WTC11 (cell line): ENCODE results near the gene ZNF451.

Source experiments
- ATF1 ChIP-seq: sonication (generic); formaldehyde crosslinking; IDR thresholded peaks from 2 replicates; pipeline ENCODE4 v1.8.1; 2023; ENCODE audit warnings: mild to moderate bottlenecking, moderate library complexity, missing genetic modification reagents
- CREB1 ChIP-seq: sonication (generic); formaldehyde crosslinking; IDR thresholded peaks from 2 replicates; pipeline ENCODE4 v1.8.0; 2023; ENCODE audit warnings: mild to moderate bottlenecking, missing genetic modification reagents
- ELF4 ChIP-seq: sonication (generic); formaldehyde crosslinking; IDR thresholded peaks from 2 replicates; pipeline ENCODE4 v1.8.1; 2022; ENCODE audit warnings: low read depth, mild to moderate bottlenecking, moderate library complexity, missing genetic modification reagents
- ESRRA ChIP-seq: sonication (generic); formaldehyde crosslinking; IDR thresholded peaks from 2 replicates; pipeline ENCODE4 v1.8.1; 2022; ENCODE audit warnings: mild to moderate bottlenecking, missing genetic modification reagents, borderline replicate concordance
- GTF2I ChIP-seq: fragments of 250-450 bp; sonication (Bioruptor Pico); conservative IDR thresholded peaks from 2 replicates; pipeline ENCODE4 v1.4.0; 2021; ENCODE audit warnings: mild to moderate bottlenecking
- KAT7 ChIP-seq: sonication (generic); formaldehyde crosslinking; IDR thresholded peaks from 2 replicates; pipeline ENCODE4 v1.8.1; 2023; ENCODE audit warnings: missing genetic modification reagents, mild to moderate bottlenecking, borderline replicate concordance
- RORB ChIP-seq: fragments of 250-450 bp; sonication (Bioruptor Pico); IDR thresholded peaks from 2 replicates; pipeline ENCODE4 v1.9.0; 2021; ENCODE audit warnings: mild to moderate bottlenecking
- SP1 ChIP-seq: sonication (generic); formaldehyde crosslinking; conservative IDR thresholded peaks from 2 replicates; pipeline ENCODE4 v1.8.1; 2022; ENCODE audit warnings: missing genetic modification reagents
- TEAD4 ChIP-seq: sonication (generic); formaldehyde crosslinking; IDR thresholded peaks from 2 replicates; pipeline ENCODE4 v1.8.0; 2022; ENCODE audit warnings: mild to moderate bottlenecking, missing genetic modification reagents
- ZNF138 ChIP-seq: sonication (generic); formaldehyde crosslinking; conservative IDR thresholded peaks from 2 replicates; pipeline ENCODE4 v1.8.1; 2022; ENCODE audit warnings: mild to moderate bottlenecking, moderate library complexity, missing genetic modification reagents
- ZNF232 ChIP-seq: sonication (generic); formaldehyde crosslinking; IDR thresholded peaks from 2 replicates; pipeline ENCODE4 v1.8.0; 2022; ENCODE audit warnings: mild to moderate bottlenecking, missing genetic modification reagents
- TF ChIP-seq, protein P1 (sequence below): fragments of 200-600 bp; IDR thresholded peaks from 2 replicates; pipeline ENCODE4 v1.8.0; 2022; ENCODE audit warnings: antibody characterized with exemption
- TF ChIP-seq, protein P2 (sequence below): sonication (generic); formaldehyde crosslinking; IDR thresholded peaks from 2 replicates; pipeline ENCODE4 v1.8.0; 2022; ENCODE audit warnings: mild to moderate bottlenecking, missing genetic modification reagents
- TF ChIP-seq, protein P3 (sequence below): sonication (generic); formaldehyde crosslinking; IDR thresholded peaks from 2 replicates; pipeline ENCODE4 v1.8.1; 2023; ENCODE audit warnings: mild to moderate bottlenecking, missing genetic modification reagents

DNA sequence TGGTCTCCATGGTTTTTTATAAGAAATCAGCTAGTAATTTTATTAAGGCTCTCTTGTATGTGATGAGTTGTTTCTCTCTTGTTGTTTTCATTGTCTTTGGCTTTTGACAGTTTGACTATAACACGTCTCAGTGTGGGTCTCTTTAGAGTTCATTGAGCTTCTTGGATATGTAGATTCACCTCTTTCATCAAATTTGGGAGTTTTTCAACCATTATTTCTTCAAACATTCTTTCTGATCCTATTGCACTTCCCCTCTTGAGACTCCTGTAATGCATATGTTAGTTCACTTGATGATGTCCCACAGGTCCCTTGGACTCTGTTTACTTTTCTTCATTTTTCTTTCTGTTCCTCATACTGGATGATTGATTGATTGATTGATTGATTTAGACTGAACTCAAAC, 75.1 kb downstream of the ZNF451 start:
- no peak for TF ChIP-seq ESRRA (CRISPR knock-in tag)
- no peak for TF ChIP-seq SP1 (CRISPR knock-in tag)
- no peak for TF ChIP-seq ATF1 (CRISPR knock-in tag)
- TF ChIP-seq CREB1 (CRISPR knock-in tag), result no peak
- TF ChIP-seq, protein P1, sequence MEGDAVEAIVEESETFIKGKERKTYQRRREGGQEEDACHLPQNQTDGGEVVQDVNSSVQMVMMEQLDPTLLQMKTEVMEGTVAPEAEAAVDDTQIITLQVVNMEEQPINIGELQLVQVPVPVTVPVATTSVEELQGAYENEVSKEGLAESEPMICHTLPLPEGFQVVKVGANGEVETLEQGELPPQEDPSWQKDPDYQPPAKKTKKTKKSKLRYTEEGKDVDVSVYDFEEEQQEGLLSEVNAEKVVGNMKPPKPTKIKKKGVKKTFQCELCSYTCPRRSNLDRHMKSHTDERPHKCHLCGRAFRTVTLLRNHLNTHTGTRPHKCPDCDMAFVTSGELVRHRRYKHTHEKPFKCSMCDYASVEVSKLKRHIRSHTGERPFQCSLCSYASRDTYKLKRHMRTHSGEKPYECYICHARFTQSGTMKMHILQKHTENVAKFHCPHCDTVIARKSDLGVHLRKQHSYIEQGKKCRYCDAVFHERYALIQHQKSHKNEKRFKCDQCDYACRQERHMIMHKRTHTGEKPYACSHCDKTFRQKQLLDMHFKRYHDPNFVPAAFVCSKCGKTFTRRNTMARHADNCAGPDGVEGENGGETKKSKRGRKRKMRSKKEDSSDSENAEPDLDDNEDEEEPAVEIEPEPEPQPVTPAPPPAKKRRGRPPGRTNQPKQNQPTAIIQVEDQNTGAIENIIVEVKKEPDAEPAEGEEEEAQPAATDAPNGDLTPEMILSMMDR, result no peak
- TF ChIP-seq, protein P2, sequence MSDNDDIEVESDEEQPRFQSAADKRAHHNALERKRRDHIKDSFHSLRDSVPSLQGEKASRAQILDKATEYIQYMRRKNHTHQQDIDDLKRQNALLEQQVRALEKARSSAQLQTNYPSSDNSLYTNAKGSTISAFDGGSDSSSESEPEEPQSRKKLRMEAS (CRISPR knock-in tag), result no peak
- TF ChIP-seq GTF2I (CRISPR knock-in tag), result no peak
- no peak for TF ChIP-seq ZNF232
- TF ChIP-seq TEAD4, result no peak
- no peak for TF ChIP-seq ZNF138
- TF ChIP-seq ELF4 (CRISPR knock-in tag), result no peak
- TF ChIP-seq RORB (CRISPR knock-in tag), result no peak
- no peak for TF ChIP-seq KAT7
- TF ChIP-seq, protein P3, sequence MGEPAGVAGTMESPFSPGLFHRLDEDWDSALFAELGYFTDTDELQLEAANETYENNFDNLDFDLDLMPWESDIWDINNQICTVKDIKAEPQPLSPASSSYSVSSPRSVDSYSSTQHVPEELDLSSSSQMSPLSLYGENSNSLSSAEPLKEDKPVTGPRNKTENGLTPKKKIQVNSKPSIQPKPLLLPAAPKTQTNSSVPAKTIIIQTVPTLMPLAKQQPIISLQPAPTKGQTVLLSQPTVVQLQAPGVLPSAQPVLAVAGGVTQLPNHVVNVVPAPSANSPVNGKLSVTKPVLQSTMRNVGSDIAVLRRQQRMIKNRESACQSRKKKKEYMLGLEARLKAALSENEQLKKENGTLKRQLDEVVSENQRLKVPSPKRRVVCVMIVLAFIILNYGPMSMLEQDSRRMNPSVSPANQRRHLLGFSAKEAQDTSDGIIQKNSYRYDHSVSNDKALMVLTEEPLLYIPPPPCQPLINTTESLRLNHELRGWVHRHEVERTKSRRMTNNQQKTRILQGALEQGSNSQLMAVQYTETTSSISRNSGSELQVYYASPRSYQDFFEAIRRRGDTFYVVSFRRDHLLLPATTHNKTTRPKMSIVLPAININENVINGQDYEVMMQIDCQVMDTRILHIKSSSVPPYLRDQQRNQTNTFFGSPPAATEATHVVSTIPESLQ, result no peak
